ENCODE data around the gene ZFP1. TPM values are rescaled to one million over a fixed set of nuclear protein-coding genes. Genes with fewer than 3 reads are reported as not detected.
A peak's percentile ranks its signal among the peaks of the same experiment; 100 is the strongest.

Gene ZFP1
- polyA plus RNA-seq, 1 of the 3 experiments (the other 2 are of a cell fraction) = 3.0 TPM

- ChIA-PET CTCF (interaction anchor here (0.7 to 2.8 kb wide), 8 partner anchors 8 to 121 kb away, joined by 3 to 28 read pairs (median 3); partner anchors contain the start of genes WDR59 and ZNRF1), POLR2A (interaction anchor here (0.7 to 1.2 kb wide), 5 partner anchors 11 to 107 kb away, joined by 3 to 5 read pairs (median 4); partner anchors contain the start of genes LDHD and ZNRF1)
- no peaks in the 10 kb centered on the region for H3K27me3 ChIP-seq (ENCODE audit: insufficient read depth)
- H3K9me2 ChIP-seq = no peaks in the 10 kb centered on the region
- no peak overlapping the region for H2AFZ ChIP-seq (ENCODE audit: low read depth)
- 39% methylated on average over 6 of the region's 10 CpGs for WGBS (ENCODE audit: low lambda C conversion rate)
- TF ChIP-seq FOXJ3 (CRISPR knock-in tag; IDR thresholded peaks at IDR 0.05) (peak; percentile 93), POLR2AphosphoS5 (IDR thresholded peaks at IDR 0.05; ENCODE audit: low read depth, low read length) (0 out of 2 replicates have a peak, but pooled peaks have one; percentile 45), CHD2 (IDR thresholded peaks at IDR 0.05; ENCODE audit: low read length, partially characterized antibody) (peak; percentile 72), EP300 (IDR thresholded peaks at IDR 0.05; ENCODE audit: borderline replicate concordance in 1 of 2, low read depth in 1 of 2, low read length in 1 of 2) (peak in 1 of 2 experiments; percentile 95; a peak in 2 of 4 replicates), PBX3 (IDR thresholded peaks at IDR 0.05) (peak; percentile 39), MXI1 (IDR thresholded peaks at IDR 0.05; ENCODE audit: low read depth, low read length) (peak; percentile 32; the same call in 1 of the 2 replicates), ELF1 (IDR thresholded peaks at IDR 0.05) (no peak), USF1 (IDR thresholded peaks at IDR 0.05; ENCODE audit: borderline replicate concordance, low read depth) (peak; percentile 36; the same call in 1 of the 2 replicates), SMC3 (IDR thresholded peaks at IDR 0.05; ENCODE audit: low read depth, low read length) (0 out of 2 replicates have a peak, but pooled peaks have one; percentile 3), GATA2 (CRISPR knock-in tag; IDR thresholded peaks at IDR 0.05) (peak; percentile 38; the same call in 1 of the 2 replicates), FOXM1 (IDR thresholded peaks at IDR 0.05; ENCODE audit: low read depth) (no peak), RAD21 (IDR thresholded peaks at IDR 0.05; ENCODE audit: low read length) (peak; percentile 17), TCF12 (IDR thresholded peaks at IDR 0.05) (peak; percentile 75), USF2 (IDR thresholded peaks at IDR 0.05; ENCODE audit: borderline replicate concordance, low read depth, low read length) (no peak), GABPA (IDR thresholded peaks at IDR 0.05; ENCODE audit: low read depth) (no peak)
- peak overlapping the region; percentile 8 to 97; a peak in 3 of 4 replicates for H3K27ac ChIP-seq (ENCODE audit: low read depth in 2 of 2, low read length in 1 of 2)
- peaks cover 38 to 54% of the 10 kb centered on the region in 2 experiments; a peak in 3 of 4 replicates for H3K4me1 ChIP-seq (ENCODE audit: control insufficient read depth in 1 of 2, insufficient read depth in 2 of 2, low read depth in 1 of 2, low read length in 1 of 2)
- H3K36me3 ChIP-seq (replicated peaks in 1 of 2; ENCODE audit: control insufficient read depth in 1 of 2, insufficient read depth in 2 of 2, low read length in 1 of 2) = no peaks in the 10 kb centered on the region
- H3K9ac ChIP-seq = no peak overlapping the region
- H3K9me3 ChIP-seq = no peaks in the 10 kb centered on the region
- H3K4me3 ChIP-seq (ENCODE audit: low read depth in 2 of 2, low read length in 1 of 2) = no peak overlapping the region; a peak in 1 of 4 replicates
- H4K20me1 ChIP-seq (ENCODE audit: insufficient read depth) = 0 out of 2 replicates have a peak, but pooled peaks cover 2% of the 10 kb centered on the region
- peaks cover 18% of the 10 kb centered on the region for H3F3A ChIP-seq (replicated peaks; ENCODE audit: insufficient read depth)
- DNase-seq = peak; percentile 84
- 0 out of 2 replicates have a peak, but pooled peaks cover 11% of the 10 kb centered on the region for H3K79me2 ChIP-seq (ENCODE audit: insufficient read depth)
- H3K4me2 ChIP-seq = no peak overlapping the region
Observed at GRCh38 chr16:75105306-75106061, 42.8 kb upstream of the ZFP1 start.

Measured in SK-N-SH (cell line).